ENCODE measurements around the gene CCDC28B. TPM values are rescaled to one million over a fixed set of nuclear protein-coding genes. Genes with fewer than 3 reads are reported as not detected.

CCDC28B gene
- total and polyA plus RNA-seq, 2 of the 13 experiments (the other 11 are each of a cell fraction or from before 2014, with no cell fraction given): 2.6 to 3.5 TPM

- TF ChIP-seq MTERF4 (CRISPR knock-in tag; IDR thresholded peaks at IDR 0.05) (peak; percentile 69; the same call in 1 of the 2 replicates), HOXA3 (CRISPR knock-in tag; IDR thresholded peaks at IDR 0.05) (peak; percentile 90), ZMAT3 (CRISPR knock-in tag; conservative IDR thresholded peaks at IDR 0.05) (no peak; the same call in 1 of the 2 replicates), HNF1B (CRISPR knock-in tag; IDR thresholded peaks at IDR 0.05) (peak; percentile 84), ZNF816 (CRISPR knock-in tag; IDR thresholded peaks at IDR 0.05; ENCODE audit: borderline replicate concordance) (peak; percentile 75; the same call in 1 of the 2 replicates), ETV6 (CRISPR knock-in tag; conservative IDR thresholded peaks at IDR 0.05) (no peak), ZNF44 (CRISPR knock-in tag; IDR thresholded peaks at IDR 0.05) (no peak), TIGD3 (CRISPR knock-in tag; IDR thresholded peaks at IDR 0.05; ENCODE audit: borderline replicate concordance) (no peak), DRAP1 (CRISPR knock-in tag; IDR thresholded peaks at IDR 0.05) (0 out of 2 replicates have a peak, but pooled peaks have one; percentile 42), NFIC (IDR thresholded peaks at IDR 0.05; ENCODE audit: low read length) (no peak), EHMT2 (IDR thresholded peaks at IDR 0.05; ENCODE audit: borderline replicate concordance, low read depth, low read length) (no peak), NFE2L1 (CRISPR knock-in tag; IDR thresholded peaks at IDR 0.05; ENCODE audit: borderline replicate concordance) (no peak), HDAC1 (CRISPR knock-in tag; IDR thresholded peaks at IDR 0.05) (peak; percentile 87), ZNF878 (CRISPR knock-in tag; IDR thresholded peaks at IDR 0.05) (no peak), RFXAP (CRISPR knock-in tag; IDR thresholded peaks at IDR 0.05; ENCODE audit: borderline replicate concordance) (no peak), ZNF687 (CRISPR knock-in tag; IDR thresholded peaks at IDR 0.05) (peak; percentile 82), ZNF788 (CRISPR knock-in tag; IDR thresholded peaks at IDR 0.05; ENCODE audit: borderline replicate concordance) (no peak), MAF1 (CRISPR knock-in tag; IDR thresholded peaks at IDR 0.05; ENCODE audit: borderline replicate concordance) (no peak), KLF16 (CRISPR knock-in tag; IDR thresholded peaks at IDR 0.05) (peak in 1 of 2 experiments; percentile 13; a peak in 1 of 4 replicates), ZNF451 (CRISPR knock-in tag; IDR thresholded peaks at IDR 0.05) (0 out of 2 replicates have a peak, but pooled peaks have one; percentile 26), ZMYM2 (CRISPR knock-in tag; IDR thresholded peaks at IDR 0.05) (no peak)
These were observed 21.8 kb downstream of the CCDC28B start, which contains the start of the genes EIF3I and TMEM234 (continued) for GRCh38 chr1:32221980-32222755.
